Calu3 (cell line): ENCODE measurements around the gene MBD5. TPM values are rescaled to one million over a fixed set of nuclear protein-coding genes. Genes with fewer than 3 reads are reported as not detected.

Experiments used
- BruUV-seq: library from RNA; stranded (reverse); fragments of 400-500 nt; replicated peaks from 2 replicates; lab custom pipeline; 2021; lab: Mats Ljungman, UMichigan
- CTCF ChIA-PET: fragments of 300-600 bp; sonication (Branson Sonifier 250); formaldehyde crosslinking; loops from one replicate; lab custom pipeline; 2022; ENCODE audit warnings: antibody characterized with exemption; lab: Charles Lee
- DNase-seq: peaks from one replicate; pipeline ENCODE4 v3.0.0; 2022
- H3K27ac Mint-ChIP-seq: one replicate; pipeline ENCODE4 v1.8.0; 2022; ENCODE audit warnings: mixed read lengths; ENCODE audit not compliant: unreplicated experiment
- H3K27me3 Mint-ChIP-seq: one replicate; pipeline ENCODE4 v1.8.0; 2022; ENCODE audit warnings: mixed read lengths; ENCODE audit not compliant: unreplicated experiment
- H3K36me3 Mint-ChIP-seq: one replicate; pipeline ENCODE4 v1.8.0; 2022; ENCODE audit warnings: mild to moderate bottlenecking, moderate library complexity, mixed read lengths; ENCODE audit not compliant: insufficient read depth, unreplicated experiment
- H3K4me1 Mint-ChIP-seq: one replicate; pipeline ENCODE4 v1.8.0; 2022; ENCODE audit warnings: mild to moderate bottlenecking, low read depth, mixed read lengths; ENCODE audit not compliant: unreplicated experiment
- H3K4me3 Mint-ChIP-seq: one replicate; pipeline ENCODE4 v1.8.0; 2022; ENCODE audit warnings: mild to moderate bottlenecking, low read depth, moderate library complexity, mixed read lengths; ENCODE audit not compliant: unreplicated experiment
- H3K9me3 Mint-ChIP-seq: one replicate; pipeline ENCODE4 v1.8.0; 2022; ENCODE audit warnings: low read depth, mixed read lengths; ENCODE audit not compliant: unreplicated experiment
- intact Hi-C: fragments of 100-400 bp; cut with micrococcal nuclease; formaldehyde crosslinking; loops from one replicate; pipeline ENCODE4 v1.10.0; 2022; ENCODE audit not compliant: unreplicated experiment
- total RNA-seq: library from RNA; stranded (reverse); gene quantifications from 2 replicates; pipeline ENCODE4 v1.2.3, GENCODE V29; 2022
- TF ChIP-seq, protein P1 (sequence below): fragments of 200-600 bp; IDR thresholded peaks from one replicate; pipeline ENCODE4 v1.8.0; 2022; ENCODE audit warnings: antibody characterized with exemption; ENCODE audit not compliant: unreplicated experiment

The MBD5 gene
- total RNA-seq, 1 experiment from 2014 or later, result 36.4 TPM

DNA sequence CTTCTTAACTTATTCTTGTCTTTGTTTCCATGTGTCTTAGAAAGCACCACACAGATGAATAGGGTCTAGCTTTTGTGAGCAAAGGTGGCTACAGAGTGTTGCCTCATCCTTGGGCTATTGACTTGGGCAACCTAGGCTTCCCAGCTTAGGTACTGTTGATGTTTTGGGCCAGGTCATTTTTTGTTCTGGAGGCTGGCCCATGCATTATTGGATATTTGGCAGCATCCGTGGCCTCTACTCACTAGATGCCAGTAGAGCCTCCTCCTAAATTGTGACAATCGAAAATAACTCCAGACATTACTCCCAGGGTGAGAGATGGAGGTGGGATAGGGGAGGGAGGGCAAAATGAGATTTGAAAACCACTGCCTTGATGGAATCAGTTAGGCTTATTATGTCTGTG is 496.4 kb downstream of the MBD5 start:
- CTCF ChIA-PET, result no interaction called here
- intact Hi-C loops, result no loop called here
- H3K9me3 Mint-ChIP-seq, result no peaks in the 10 kb centered on the region
- BruUV-seq, result no TSS peak
- H3K4me3 Mint-ChIP-seq, result no peak overlapping the region
- no peak overlapping the region for H3K27ac Mint-ChIP-seq
- DNase-seq, result no peak
- TF ChIP-seq, protein P1, sequence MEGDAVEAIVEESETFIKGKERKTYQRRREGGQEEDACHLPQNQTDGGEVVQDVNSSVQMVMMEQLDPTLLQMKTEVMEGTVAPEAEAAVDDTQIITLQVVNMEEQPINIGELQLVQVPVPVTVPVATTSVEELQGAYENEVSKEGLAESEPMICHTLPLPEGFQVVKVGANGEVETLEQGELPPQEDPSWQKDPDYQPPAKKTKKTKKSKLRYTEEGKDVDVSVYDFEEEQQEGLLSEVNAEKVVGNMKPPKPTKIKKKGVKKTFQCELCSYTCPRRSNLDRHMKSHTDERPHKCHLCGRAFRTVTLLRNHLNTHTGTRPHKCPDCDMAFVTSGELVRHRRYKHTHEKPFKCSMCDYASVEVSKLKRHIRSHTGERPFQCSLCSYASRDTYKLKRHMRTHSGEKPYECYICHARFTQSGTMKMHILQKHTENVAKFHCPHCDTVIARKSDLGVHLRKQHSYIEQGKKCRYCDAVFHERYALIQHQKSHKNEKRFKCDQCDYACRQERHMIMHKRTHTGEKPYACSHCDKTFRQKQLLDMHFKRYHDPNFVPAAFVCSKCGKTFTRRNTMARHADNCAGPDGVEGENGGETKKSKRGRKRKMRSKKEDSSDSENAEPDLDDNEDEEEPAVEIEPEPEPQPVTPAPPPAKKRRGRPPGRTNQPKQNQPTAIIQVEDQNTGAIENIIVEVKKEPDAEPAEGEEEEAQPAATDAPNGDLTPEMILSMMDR, result no peak
- no peaks in the 10 kb centered on the region for H3K36me3 Mint-ChIP-seq
- no peaks in the 10 kb centered on the region for H3K27me3 Mint-ChIP-seq
- no peaks in the 10 kb centered on the region for H3K4me1 Mint-ChIP-seq

DNA sequence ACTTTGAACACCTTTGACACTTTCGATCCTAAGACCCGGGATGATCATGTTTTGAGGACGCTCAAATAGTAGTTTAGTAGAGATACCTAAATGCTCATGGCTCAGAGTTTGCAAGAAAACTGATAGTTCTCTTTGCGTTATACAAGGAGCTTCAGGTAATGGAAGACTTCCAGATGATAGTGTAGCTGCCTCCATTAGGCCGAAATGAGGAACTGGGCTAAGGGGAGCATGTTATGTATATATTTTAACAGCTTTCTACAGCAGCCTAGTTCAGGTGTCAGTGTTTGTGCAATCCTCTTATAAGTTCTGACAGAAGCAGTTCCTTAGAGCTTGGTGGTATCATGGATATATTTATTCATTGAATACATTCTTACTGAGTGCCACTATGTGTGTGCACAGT is 496.9 kb downstream of the MBD5 start:
- intact Hi-C loops, result no loop called here
- Mint-ChIP-seq H3K4me1 (no peaks in the 10 kb centered on the region), H3K4me3 (no peak overlapping the region), H3K36me3 (no peaks in the 10 kb centered on the region), H3K9me3 (no peaks in the 10 kb centered on the region), H3K27ac (no peak overlapping the region), H3K27me3 (no peaks in the 10 kb centered on the region)
- no peak for DNase-seq
- TF ChIP-seq, protein P1, result no peak
- CTCF ChIA-PET, result no interaction called here
- BruUV-seq, result no TSS peak

GRCh38 chr2:148519013-148519412 is 498.1 kb downstream of the MBD5 start:
- CTCF ChIA-PET, result no interaction called here
- H3K36me3 Mint-ChIP-seq, result no peaks in the 10 kb centered on the region
- no peak for DNase-seq
- intact Hi-C loops, result no loop called here
- no peaks in the 10 kb centered on the region for H3K9me3 Mint-ChIP-seq
- TF ChIP-seq, protein P1, result no peak
- H3K4me3 Mint-ChIP-seq, result no peak overlapping the region
- no peaks in the 10 kb centered on the region for H3K27me3 Mint-ChIP-seq
- H3K27ac Mint-ChIP-seq, result no peak overlapping the region
- H3K4me1 Mint-ChIP-seq, result no peaks in the 10 kb centered on the region
- no TSS peak for BruUV-seq

DNA sequence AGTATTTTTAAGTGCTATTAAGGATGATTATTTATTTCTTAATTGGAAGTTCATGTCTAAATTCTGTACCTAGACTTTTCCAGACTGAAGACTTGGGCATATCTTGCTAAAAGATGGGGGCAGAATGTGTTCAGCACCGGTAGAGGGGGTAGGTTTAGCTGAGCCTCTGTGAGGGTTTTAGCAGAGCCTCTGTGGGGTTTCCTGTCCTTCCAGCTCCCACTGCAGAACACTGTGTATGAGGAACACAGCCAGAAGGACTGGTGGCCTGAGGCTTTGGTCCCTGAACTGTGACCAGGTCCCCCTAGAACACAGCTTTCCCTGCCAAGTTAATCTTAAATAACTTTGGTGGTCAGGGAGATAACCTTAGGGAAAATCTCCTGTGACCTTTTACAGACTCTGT is 500.3 kb downstream of the MBD5 start:
- Mint-ChIP-seq H3K9me3 (no peaks in the 10 kb centered on the region), H3K27ac (no peak overlapping the region), H3K27me3 (peaks cover 4% of the 10 kb centered on the region), H3K4me1 (no peaks in the 10 kb centered on the region), H3K36me3 (no peaks in the 10 kb centered on the region), H3K4me3 (no peak overlapping the region)
- TF ChIP-seq, protein P1, result no peak
- intact Hi-C loops, result no loop called here
- no peak for DNase-seq
- BruUV-seq, result no TSS peak
- CTCF ChIA-PET, result interaction anchor here (0.6 to 0.8 kb wide), 2 partner anchors 142 to 385 kb away, joined by 5 to 8 read pairs; no protein-coding TSS in a partner anchor
